Measurements from ENCODE around the gene MTMR10. TPM values are rescaled to one million over a fixed set of nuclear protein-coding genes. Genes with fewer than 3 reads are reported as not detected.

Gene MTMR10
- total and polyA plus RNA-seq, 4 donors, result 9.0 to 35.0 (median 11.6) TPM

GRCh38 chr15:30979457-30979856 is 12.0 kb downstream of the MTMR10 start:
- Histone ChIP-seq H3K36me3 (ENCODE audit: control insufficient read depth in 1 of 2, insufficient read depth in 2 of 2, low read length in 1 of 2) (no peaks in the 10 kb centered on the region), H3K4me3 (ENCODE audit: low read length in 2 of 2) (no peak overlapping the region), H3K9me3 (ENCODE audit: control insufficient read depth, low read length) (no peaks in the 10 kb centered on the region), H3K27ac (ENCODE audit: low read depth in 1 of 2, low read length in 2 of 2) (no peak overlapping the region), H3K27me3 (ENCODE audit: control insufficient read depth in 1 of 2, insufficient read depth in 2 of 2, low read length in 1 of 2) (no peaks in the 10 kb centered on the region), H3K4me1 (ENCODE audit: control insufficient read depth in 1 of 2, insufficient read depth in 2 of 2, low read length in 2 of 2) (no peaks in the 10 kb centered on the region)
- ATAC-seq (ENCODE audit: low FRiP score) (no peak), DNase-seq (no peak)
- WGBS, 2 donors, result 94 to 97% methylated on average over 5 of the region's 5 CpGs
- intact Hi-C loops (cut with DNase I), result no loop called here

GRCh38 chr15:30978328-30978727 is 13.1 kb downstream of the MTMR10 start:
- no peaks in the 10 kb centered on the region for H3K4me1 ChIP-seq (ENCODE audit: control insufficient read depth in 1 of 2, insufficient read depth in 2 of 2, low read length in 2 of 2)
- ATAC-seq (ENCODE audit: low FRiP score) (no peak), DNase-seq (no peak)
- intact Hi-C loops (cut with DNase I), result no loop called here
- H3K9me3 ChIP-seq (ENCODE audit: control insufficient read depth, low read length), result no peaks in the 10 kb centered on the region
- no peaks in the 10 kb centered on the region for H3K27me3 ChIP-seq (ENCODE audit: control insufficient read depth in 1 of 2, insufficient read depth in 2 of 2, low read length in 1 of 2)
- H3K36me3 ChIP-seq (ENCODE audit: control insufficient read depth in 1 of 2, insufficient read depth in 2 of 2, low read length in 1 of 2), result no peaks in the 10 kb centered on the region
- no peak overlapping the region for H3K27ac ChIP-seq (ENCODE audit: low read depth in 1 of 2, low read length in 2 of 2)
- H3K4me3 ChIP-seq (ENCODE audit: low read length in 2 of 2), result no peak overlapping the region

- ATAC-seq (ENCODE audit: low FRiP score), result no peak
- 79 to 83% methylated on average over 5 of the region's 5 CpGs for WGBS, 2 donors
- Histone ChIP-seq H3K9me3 (ENCODE audit: control insufficient read depth, low read length) (no peaks in the 10 kb centered on the region), H3K4me3 (ENCODE audit: low read length in 2 of 2) (no peak overlapping the region), H3K4me1 (ENCODE audit: control insufficient read depth in 1 of 2, insufficient read depth in 2 of 2, low read length in 2 of 2) (no peaks in the 10 kb centered on the region), H3K27me3 (ENCODE audit: control insufficient read depth in 1 of 2, insufficient read depth in 2 of 2, low read length in 1 of 2) (no peaks in the 10 kb centered on the region), H3K27ac (ENCODE audit: low read depth in 1 of 2, low read length in 2 of 2) (no peak overlapping the region), H3K36me3 (ENCODE audit: control insufficient read depth in 1 of 2, insufficient read depth in 2 of 2, low read length in 1 of 2) (peaks cover 0 to 2% of the 10 kb centered on the region in 2 donors)
- intact Hi-C loops (cut with DNase I), result no loop called here
- no peak for DNase-seq
Measured at GRCh38 chr15:30974112-30974511, 17.3 kb downstream of the MTMR10 start.

- 92 to 93% methylated on average over 4 of the region's 4 CpGs for WGBS, 2 donors
- no peak for ATAC-seq (ENCODE audit: low FRiP score)
- Histone ChIP-seq H3K27ac (ENCODE audit: low read depth in 1 of 2, low read length in 2 of 2) (no peak overlapping the region), H3K27me3 (ENCODE audit: control insufficient read depth in 1 of 2, insufficient read depth in 2 of 2, low read length in 1 of 2) (no peaks in the 10 kb centered on the region), H3K4me3 (ENCODE audit: low read length in 2 of 2) (no peak overlapping the region), H3K36me3 (ENCODE audit: control insufficient read depth in 1 of 2, insufficient read depth in 2 of 2, low read length in 1 of 2) (peaks cover 0 to 2% of the 10 kb centered on the region in 2 donors), H3K9me3 (ENCODE audit: control insufficient read depth, low read length) (no peaks in the 10 kb centered on the region), H3K4me1 (ENCODE audit: control insufficient read depth in 1 of 2, insufficient read depth in 2 of 2, low read length in 2 of 2) (no peaks in the 10 kb centered on the region)
- DNase-seq, result no peak
- intact Hi-C loops (cut with DNase I), result no loop called here
Measured at GRCh38 chr15:30973379-30973778, 18.0 kb downstream of the MTMR10 start.

- H3K4me3 ChIP-seq (ENCODE audit: low read length in 2 of 2), result no peak overlapping the region
- no peak overlapping the region for H3K27ac ChIP-seq (ENCODE audit: low read depth in 1 of 2, low read length in 2 of 2)
- intact Hi-C loops (cut with DNase I), result no loop called here
- 94% methylated on average over 2 of the region's 2 CpGs for WGBS, 2 donors
- ATAC-seq (ENCODE audit: low FRiP score) (no peak), DNase-seq (no peak)
- no peaks in the 10 kb centered on the region for H3K27me3 ChIP-seq (ENCODE audit: control insufficient read depth in 1 of 2, insufficient read depth in 2 of 2, low read length in 1 of 2)
- H3K9me3 ChIP-seq (ENCODE audit: control insufficient read depth, low read length), result no peaks in the 10 kb centered on the region
- peaks cover 0 to 2% of the 10 kb centered on the region in 2 donors for H3K36me3 ChIP-seq (ENCODE audit: control insufficient read depth in 1 of 2, insufficient read depth in 2 of 2, low read length in 1 of 2)
- H3K4me1 ChIP-seq (ENCODE audit: control insufficient read depth in 1 of 2, insufficient read depth in 2 of 2, low read length in 2 of 2), result no peaks in the 10 kb centered on the region
Measured at GRCh38 chr15:30969724-30970123, 21.7 kb downstream of the MTMR10 start.

GRCh38 chr15:30963681-30964080 is 27.7 kb downstream of the MTMR10 start:
- intact Hi-C loops (cut with DNase I), result no loop called here
- no peaks in the 10 kb centered on the region for H3K4me1 ChIP-seq (ENCODE audit: control insufficient read depth in 1 of 2, insufficient read depth in 2 of 2, low read length in 2 of 2)
- no peaks in the 10 kb centered on the region for H3K9me3 ChIP-seq (ENCODE audit: control insufficient read depth, low read length)
- H3K36me3 ChIP-seq (ENCODE audit: control insufficient read depth in 1 of 2, insufficient read depth in 2 of 2, low read length in 1 of 2), result peaks cover 0 to under 1% of the 10 kb centered on the region in 2 donors
- H3K4me3 ChIP-seq (ENCODE audit: low read length in 2 of 2), result no peak overlapping the region
- DNase-seq, result no peak
- ATAC-seq (ENCODE audit: low FRiP score), result no peak
- 86% methylated on average over 3 of the region's 3 CpGs for WGBS, 2 donors
- H3K27me3 ChIP-seq (ENCODE audit: control insufficient read depth in 1 of 2, insufficient read depth in 2 of 2, low read length in 1 of 2), result no peaks in the 10 kb centered on the region
- H3K27ac ChIP-seq (ENCODE audit: low read depth in 1 of 2, low read length in 2 of 2), result no peak overlapping the region

- H3K36me3 ChIP-seq (ENCODE audit: control insufficient read depth in 1 of 2, insufficient read depth in 2 of 2, low read length in 1 of 2), result peaks cover 0 to 4% of the 10 kb centered on the region in 2 donors
- no peak for ATAC-seq (ENCODE audit: low FRiP score)
Measured at GRCh38 chr15:30962659-30963058, 28.8 kb downstream of the MTMR10 start.

GRCh38 chr15:30962079-30962478 is 29.3 kb downstream of the MTMR10 start:
- Histone ChIP-seq H3K4me1 (ENCODE audit: control insufficient read depth in 1 of 2, insufficient read depth in 2 of 2, low read length in 2 of 2) (no peaks in the 10 kb centered on the region), H3K4me3 (ENCODE audit: low read length in 2 of 2) (no peak overlapping the region), H3K9me3 (ENCODE audit: control insufficient read depth, low read length) (no peaks in the 10 kb centered on the region), H3K27me3 (ENCODE audit: control insufficient read depth in 1 of 2, insufficient read depth in 2 of 2, low read length in 1 of 2) (no peaks in the 10 kb centered on the region), H3K27ac (ENCODE audit: low read depth in 1 of 2, low read length in 2 of 2) (no peak overlapping the region), H3K36me3 (ENCODE audit: control insufficient read depth in 1 of 2, insufficient read depth in 2 of 2, low read length in 1 of 2) (peaks cover 2 to 4% of the 10 kb centered on the region in 2 donors)
- intact Hi-C loops (cut with DNase I), result no loop called here
- no peak for DNase-seq
- no peak for ATAC-seq (ENCODE audit: low FRiP score)

More at GRCh38 chr15:30962659-30963058, 28.8 kb downstream of the MTMR10 start:
- Histone ChIP-seq H3K27me3 (ENCODE audit: control insufficient read depth in 1 of 2, insufficient read depth in 2 of 2, low read length in 1 of 2) (no peaks in the 10 kb centered on the region), H3K27ac (ENCODE audit: low read depth in 1 of 2, low read length in 2 of 2) (no peak overlapping the region), H3K9me3 (ENCODE audit: control insufficient read depth, low read length) (no peaks in the 10 kb centered on the region), H3K4me3 (ENCODE audit: low read length in 2 of 2) (no peak overlapping the region), H3K4me1 (ENCODE audit: control insufficient read depth in 1 of 2, insufficient read depth in 2 of 2, low read length in 2 of 2) (no peaks in the 10 kb centered on the region)
- no peak for DNase-seq
- WGBS, 2 donors, result 98 to 100% methylated on average over 3 of the region's 3 CpGs
- intact Hi-C loops (cut with DNase I), result no loop called here

GRCh38 chr15:30958219-30958618 is 33.2 kb downstream of the MTMR10 start:
- ATAC-seq (ENCODE audit: low FRiP score) (no peak), DNase-seq (no peak)
- Histone ChIP-seq H3K27ac (ENCODE audit: low read depth in 1 of 2, low read length in 2 of 2) (no peak overlapping the region), H3K9me3 (ENCODE audit: control insufficient read depth, low read length) (no peaks in the 10 kb centered on the region), H3K4me1 (ENCODE audit: control insufficient read depth in 1 of 2, insufficient read depth in 2 of 2, low read length in 2 of 2) (no peaks in the 10 kb centered on the region), H3K27me3 (ENCODE audit: control insufficient read depth in 1 of 2, insufficient read depth in 2 of 2, low read length in 1 of 2) (no peaks in the 10 kb centered on the region), H3K36me3 (ENCODE audit: control insufficient read depth in 1 of 2, insufficient read depth in 2 of 2, low read length in 1 of 2) (peaks cover 4 to 6% of the 10 kb centered on the region in 2 donors), H3K4me3 (ENCODE audit: low read length in 2 of 2) (no peak overlapping the region)
- intact Hi-C loops (cut with DNase I), result no loop called here
- 89 to 92% methylated on average over 5 of the region's 5 CpGs for WGBS, 2 donors

Measured in aorta (tissue), 5 donors.